Lower leg skin (tissue), 3 donors: ENCODE measurements around the gene TMCO4.

Experiments used
- CTCF ChIP-seq, 3 donors: fragments of 450-650 bp; IDR thresholded peaks; one replicate each; pipeline ENCODE4 v1.5.1; 2016; ENCODE audit warnings: antibody characterized with exemption in 3 of 3, mild to moderate bottlenecking in 3 of 3, moderate library complexity in 2 of 3
- POLR2A ChIP-seq, 2 donors: fragments of 450-650 bp; IDR thresholded peaks; one replicate each; pipeline ENCODE4 v1.6.1; 2016 to 2017; ENCODE audit warnings: antibody characterized with exemption in 2 of 2, mild to moderate bottlenecking in 1 of 2, moderate library complexity in 1 of 2

- TF ChIP-seq CTCF (IDR thresholded peaks at IDR 0.05) (no peak), POLR2A (IDR thresholded peaks at IDR 0.05) (no peak)
Measured at GRCh38 chr1:19720174-19720573, 79.5 kb downstream of the TMCO4 start.
